ENCODE measurements around the gene DIPK1A.
"Not testable (repeated sequence)": the region's sequence is repeated elsewhere in the genome, so short reads cannot be mapped to it uniquely, and the experiment has no call there.

The DIPK1A gene

DNA sequence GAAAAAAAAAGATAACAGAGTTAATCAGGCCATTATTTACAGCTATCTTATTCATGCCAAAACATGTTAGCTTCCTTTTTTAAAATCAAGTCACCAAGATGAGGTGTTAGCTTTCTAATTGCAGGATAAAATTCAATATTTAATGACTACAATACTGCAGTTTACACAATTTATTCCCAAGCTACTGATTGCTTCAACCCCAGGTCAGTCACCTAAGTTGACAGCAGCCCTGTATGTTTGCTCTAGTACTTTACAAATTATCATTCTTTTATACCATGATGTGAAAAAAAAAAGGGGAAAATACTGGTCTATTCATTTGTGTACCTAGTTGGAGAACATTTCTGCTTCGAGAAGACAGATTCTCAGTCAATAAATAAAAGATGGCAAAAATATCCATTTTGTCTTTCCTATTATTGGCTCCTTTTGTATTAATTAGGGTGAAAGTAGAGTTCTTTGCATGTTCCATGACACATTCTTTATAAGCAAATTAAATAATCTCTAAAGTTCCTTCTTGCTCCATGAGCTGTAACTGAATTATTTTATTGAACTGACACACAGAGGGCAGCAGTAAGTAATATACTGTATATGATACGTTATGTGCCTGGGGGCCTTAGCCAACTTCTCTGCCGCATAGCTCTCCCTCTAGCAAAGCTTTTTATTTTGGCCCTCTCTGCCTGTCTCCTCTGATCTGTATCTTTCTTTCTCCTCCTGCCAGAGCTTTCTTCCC is 48.0 kb downstream of the DIPK1A start:
- no peak for DNase-seq

DNA sequence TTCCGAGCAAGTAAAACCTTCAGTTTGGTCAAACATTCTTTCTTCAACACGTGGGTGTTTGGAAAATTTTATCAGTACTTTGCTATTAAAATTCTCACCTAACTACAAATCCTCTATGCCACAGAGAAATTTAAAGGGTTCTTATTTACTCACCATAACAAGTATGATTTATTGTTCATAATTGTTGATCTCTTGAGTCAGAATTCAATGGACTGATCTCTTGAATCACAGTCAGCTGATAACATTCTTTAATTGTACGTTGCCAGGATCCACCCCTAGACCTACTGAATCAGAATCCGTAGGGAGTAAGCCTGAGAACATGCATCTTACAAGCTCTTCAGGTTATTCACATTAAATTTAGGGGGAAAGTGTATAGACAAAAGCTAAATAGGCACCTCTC is 51.2 kb downstream of the DIPK1A start:
- no peak for DNase-seq

DNA sequence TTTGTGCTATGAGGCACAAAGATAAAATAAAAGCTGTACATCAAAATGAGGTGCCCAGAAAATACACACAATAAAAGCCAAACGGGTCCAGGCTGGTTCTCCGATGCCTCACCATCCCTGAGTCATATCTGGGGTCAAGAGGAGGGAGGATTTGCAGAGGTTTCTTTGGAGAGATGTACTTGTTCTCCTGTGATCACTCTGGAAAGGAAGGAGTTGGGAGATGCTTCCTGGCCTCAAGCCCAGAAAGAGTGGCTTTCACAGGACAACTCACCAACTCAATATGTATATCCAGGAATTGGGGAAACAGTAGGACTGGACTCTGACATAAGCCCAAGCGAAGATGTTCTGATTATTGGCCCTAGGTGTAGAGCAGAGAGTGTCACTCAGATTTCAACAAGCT is 51.9 kb downstream of the DIPK1A start:
- DNase-seq: no peak

- no peak for DNase-seq
Observed at GRCh38 chr1:92907949-92908684, 53.1 kb downstream of the DIPK1A start.

DNA sequence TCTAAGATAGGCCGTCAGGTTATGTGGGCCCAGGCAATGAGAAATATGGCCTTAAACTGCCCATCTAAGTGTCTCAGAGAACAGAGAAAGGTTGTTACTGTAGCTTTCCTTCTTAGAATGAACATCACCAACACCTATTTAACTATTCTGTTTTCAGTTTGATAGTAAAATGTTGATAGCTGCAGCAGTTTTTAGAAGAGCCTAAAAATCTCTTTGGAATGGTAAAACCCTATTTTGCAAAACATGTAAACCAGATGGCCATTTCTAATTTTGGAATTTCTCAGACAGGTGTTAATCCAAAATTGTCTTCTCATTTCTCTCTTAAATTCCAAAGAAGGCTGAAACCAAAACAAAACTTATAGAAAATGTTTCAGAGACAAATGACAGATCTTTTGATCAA is 57.5 kb downstream of the DIPK1A start:
- no peak for DNase-seq

DNA sequence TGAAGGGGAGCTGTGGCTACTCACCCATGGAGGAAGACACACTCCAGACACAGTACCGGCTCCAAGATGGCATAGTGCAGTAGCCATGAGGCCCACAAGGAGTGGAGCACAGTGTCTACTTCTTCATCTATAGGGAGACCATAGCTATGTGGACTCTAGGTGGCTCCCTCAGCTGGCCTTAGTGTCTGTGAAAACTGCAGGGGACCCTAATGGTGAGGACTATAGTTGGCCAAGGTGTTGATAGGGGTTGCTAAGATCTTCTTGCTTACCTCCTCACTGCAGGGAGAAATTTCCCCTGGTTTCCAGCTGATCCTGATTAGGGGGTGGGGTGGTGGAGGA is 58.9 kb downstream of the DIPK1A start:
- no peak for DNase-seq

GRCh38 chr1:92901699-92902405 is 59.4 kb downstream of the DIPK1A start:
- peak; percentile 7 for DNase-seq

- DNase-seq: no peak
Observed at GRCh38 chr1:92901126-92901525, 60.1 kb downstream of the DIPK1A start.

DNA sequence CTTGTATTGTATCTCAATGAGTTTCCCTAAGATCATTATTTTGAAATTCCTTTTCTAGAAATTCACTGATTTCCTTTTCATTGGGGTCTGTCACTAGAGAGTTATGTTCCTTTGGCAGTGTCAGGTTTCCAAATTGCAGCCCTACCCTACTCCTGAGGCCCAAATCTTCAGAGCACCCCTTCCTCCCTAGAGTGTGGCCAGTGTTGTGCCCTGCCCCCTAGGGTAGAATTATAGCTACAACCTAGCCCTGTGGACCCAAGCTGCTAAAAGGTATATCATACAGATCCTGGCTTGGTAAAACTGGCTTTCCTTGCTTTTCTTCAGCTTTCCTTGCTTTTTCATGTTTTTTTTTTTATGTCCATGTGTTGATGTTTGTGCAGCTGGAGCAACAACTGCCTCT is 60.7 kb downstream of the DIPK1A start:
- no peak for DNase-seq

DNA sequence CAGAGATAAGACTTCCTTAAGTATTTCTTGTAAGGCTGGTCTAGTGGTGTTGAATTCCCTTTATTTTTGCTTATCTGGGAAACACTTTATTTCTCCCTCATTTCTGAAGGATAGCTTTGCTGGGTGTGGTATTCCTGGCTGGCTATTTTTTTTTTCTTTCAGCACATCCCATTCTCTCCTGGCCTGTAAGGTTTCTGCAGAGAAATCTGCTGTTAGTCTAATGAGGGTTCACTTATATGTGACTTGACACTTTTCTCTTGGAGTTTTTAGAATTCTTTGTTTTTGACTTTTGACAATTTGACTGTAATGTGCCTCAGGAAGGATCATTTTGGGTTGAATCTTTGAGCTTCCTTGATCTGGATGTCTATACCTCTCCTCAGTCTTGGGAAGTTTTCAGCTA is 61.5 kb downstream of the DIPK1A start:
- DNase-seq: no peak

DNA sequence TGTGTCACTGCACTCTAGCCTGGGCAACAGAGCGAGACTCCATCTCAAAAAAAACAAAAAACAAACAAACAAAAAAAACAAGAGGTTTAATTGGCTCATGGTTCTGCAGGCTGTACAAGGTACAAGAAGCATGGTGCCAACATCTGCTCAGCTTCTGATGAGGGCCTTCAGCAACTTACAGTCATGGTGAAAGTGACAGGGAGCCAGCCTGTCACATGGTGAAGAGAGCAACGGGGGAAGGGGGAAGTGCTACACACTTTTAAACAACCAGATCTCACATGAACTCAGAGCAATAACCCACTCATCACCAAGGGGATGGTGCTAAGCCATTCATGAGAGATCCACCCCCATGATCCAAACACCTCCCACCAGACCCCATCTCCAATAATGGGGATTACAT is 63.2 kb downstream of the DIPK1A start:
- not testable (repeated sequence) for DNase-seq

DNA sequence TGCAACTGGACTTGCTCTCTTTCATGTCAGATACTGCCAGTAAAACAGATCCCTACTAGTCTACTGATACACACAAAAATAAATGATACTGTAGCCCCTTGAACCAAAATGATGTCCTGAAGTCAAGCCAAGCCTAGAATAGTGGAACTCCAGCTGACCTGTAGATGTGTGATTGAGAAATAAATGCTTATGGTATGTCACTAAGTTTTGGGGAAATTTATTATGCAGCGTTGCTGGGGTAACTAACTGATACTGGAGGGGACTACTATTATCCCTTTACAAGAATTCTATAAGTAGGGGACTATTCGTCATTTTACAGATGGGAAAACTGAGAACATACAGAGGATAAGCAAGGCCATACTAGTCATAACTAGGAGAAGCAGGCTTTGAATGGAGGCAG is 73.8 kb downstream of the DIPK1A start:
- no peak for DNase-seq

DNA sequence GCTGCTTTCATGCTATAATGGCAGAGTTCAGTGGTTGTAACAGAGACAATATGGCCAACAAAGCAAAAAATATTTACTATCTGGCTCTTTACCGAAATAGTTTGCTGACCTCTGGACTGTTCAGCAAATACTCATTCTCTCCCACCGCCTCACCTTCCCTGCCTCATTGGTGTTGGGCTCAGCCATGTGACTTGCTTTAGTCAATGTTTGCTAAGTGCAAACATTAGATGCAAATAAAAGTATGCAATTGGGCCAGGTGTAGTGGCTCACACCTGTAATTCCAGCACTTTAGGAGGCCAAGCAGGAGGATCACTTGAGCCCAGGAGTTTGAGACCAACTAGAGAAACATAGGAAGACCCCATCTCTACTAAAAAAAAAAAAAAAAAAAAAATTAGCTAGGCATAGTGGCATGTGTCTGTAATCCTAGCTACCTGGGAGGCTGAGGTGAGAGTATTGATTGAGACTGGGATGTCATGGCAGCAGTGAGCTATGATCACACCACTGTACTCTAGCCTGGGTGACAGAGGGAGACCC is 74.3 kb downstream of the DIPK1A start:
- DNase-seq: no peak

GRCh38 chr1:92884195-92884594 is 77.1 kb downstream of the DIPK1A start:
- DNase-seq: no peak

DNA sequence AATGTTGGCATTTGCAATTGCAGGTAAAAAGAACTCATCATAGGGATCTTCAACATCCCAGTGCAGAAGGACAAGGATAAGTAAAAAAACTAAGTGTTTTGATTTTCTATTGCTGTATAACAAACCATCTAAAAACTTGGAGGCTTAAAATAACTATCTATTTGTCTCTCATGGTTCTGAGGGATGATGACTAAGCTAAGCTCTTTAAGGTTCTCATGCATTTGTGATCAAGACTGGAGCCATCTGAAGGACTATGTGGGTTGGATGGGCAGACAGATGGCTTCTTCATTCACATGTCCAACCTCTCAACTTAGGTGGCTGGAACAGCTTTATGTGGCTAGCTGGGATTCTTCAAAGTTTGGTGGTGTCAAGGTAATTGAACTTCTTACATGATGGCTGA is 78.0 kb downstream of the DIPK1A start:
- DNase-seq: no peak

DNA sequence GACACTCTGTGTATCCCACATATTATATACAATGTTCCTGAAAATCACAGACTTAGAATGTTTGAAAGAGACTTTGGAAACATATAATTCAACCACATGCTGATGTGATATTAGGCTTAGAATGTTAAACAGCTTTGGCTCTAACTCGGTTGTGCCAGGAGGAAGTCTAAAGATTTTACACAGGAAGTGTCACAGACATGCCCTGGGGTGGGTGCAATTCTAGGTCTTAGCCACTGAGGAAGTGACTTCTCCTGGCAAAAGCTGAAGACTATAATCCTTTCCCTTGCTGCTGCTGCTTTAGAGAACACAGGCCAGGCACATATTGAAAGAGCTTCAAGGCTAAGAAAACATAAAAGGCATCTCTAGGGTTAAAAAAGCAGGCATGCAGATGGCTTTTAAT is 78.4 kb downstream of the DIPK1A start:
- no peak for DNase-seq

- DNase-seq: no peak
Observed at GRCh38 chr1:92881391-92881790, 79.9 kb downstream of the DIPK1A start.

DNA sequence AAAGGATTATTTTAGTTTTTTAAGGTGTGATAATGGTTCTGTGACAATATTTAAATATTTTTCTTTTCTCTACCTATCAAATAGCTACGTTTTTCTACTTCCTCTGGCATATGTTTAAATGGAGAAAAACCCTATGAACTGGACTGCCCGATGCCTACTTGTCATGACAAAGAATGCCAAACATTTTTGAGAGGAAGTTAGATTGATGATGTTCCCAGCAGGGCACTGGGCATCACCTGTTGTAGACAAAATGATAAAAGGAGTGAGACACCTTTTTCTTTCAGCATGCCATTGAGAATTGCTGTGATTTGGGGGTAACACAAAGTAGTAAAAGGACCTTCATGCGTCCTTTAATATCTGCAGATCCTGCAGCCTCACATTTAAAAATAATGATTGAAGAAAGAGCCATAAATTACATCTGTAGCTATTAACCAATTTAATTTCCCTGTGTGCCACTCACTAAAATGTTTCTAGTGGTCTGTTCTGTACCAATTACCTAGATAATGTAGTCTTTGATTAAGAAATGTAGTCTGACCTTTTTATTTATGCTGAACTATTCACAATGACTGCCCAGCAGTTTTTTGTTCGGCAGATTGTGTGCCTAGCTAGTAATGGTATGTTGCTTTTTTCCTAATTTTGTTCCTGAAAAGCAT is 81.8 kb downstream of the DIPK1A start:
- DNase-seq: no peak

- DNase-seq: peak; percentile 20
Observed at GRCh38 chr1:92877792-92878191, 83.5 kb downstream of the DIPK1A start.

DNA sequence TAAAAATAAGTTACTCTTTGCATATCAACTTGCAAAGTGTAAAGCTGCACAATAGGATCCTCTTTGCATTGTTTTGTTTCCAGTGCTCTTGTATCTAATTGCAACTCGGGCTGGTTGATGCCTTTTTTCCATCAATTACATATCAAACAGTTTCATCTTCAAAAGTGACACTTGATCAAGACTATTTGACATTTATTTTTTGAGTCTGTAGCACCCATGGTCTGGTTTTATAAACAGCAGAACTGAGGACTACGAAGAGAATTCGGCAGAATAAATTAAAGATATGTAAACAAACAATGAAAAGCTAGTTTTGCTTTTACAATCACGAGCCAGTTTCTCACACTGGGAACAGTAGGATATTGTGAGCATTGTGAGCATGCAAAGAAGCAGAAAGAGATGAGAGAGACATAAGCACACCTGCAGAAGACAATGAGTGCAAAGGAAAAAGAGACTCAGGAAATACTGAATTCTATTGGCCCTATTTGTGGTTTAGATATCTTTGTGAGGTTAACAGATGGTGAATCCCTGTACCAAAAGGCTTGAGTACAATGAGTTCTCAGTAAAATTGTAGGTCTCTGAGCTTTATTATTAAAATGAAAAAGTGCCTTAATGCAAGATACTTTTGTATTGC is 84.1 kb downstream of the DIPK1A start:
- no peak for DNase-seq

GRCh38 chr1:92876351-92876750 is 84.9 kb downstream of the DIPK1A start:
- DNase-seq: no peak

- DNase-seq: no peak
Observed at GRCh38 chr1:92874987-92875386, 86.3 kb downstream of the DIPK1A start.

- DNase-seq: no peak
Observed at GRCh38 chr1:92872719-92873118, 88.5 kb downstream of the DIPK1A start.
